HG03064 (cell line): ENCODE measurements around the gene KPNB1.

Source experiments
- ATAC-seq: cut with Tn5 transposase; IDR thresholded peaks from one replicate; pipeline ENCODE4 v1.9.1; 2021; ENCODE audit warnings: low read depth; ENCODE audit not compliant: unreplicated experiment

Gene KPNB1

DNA sequence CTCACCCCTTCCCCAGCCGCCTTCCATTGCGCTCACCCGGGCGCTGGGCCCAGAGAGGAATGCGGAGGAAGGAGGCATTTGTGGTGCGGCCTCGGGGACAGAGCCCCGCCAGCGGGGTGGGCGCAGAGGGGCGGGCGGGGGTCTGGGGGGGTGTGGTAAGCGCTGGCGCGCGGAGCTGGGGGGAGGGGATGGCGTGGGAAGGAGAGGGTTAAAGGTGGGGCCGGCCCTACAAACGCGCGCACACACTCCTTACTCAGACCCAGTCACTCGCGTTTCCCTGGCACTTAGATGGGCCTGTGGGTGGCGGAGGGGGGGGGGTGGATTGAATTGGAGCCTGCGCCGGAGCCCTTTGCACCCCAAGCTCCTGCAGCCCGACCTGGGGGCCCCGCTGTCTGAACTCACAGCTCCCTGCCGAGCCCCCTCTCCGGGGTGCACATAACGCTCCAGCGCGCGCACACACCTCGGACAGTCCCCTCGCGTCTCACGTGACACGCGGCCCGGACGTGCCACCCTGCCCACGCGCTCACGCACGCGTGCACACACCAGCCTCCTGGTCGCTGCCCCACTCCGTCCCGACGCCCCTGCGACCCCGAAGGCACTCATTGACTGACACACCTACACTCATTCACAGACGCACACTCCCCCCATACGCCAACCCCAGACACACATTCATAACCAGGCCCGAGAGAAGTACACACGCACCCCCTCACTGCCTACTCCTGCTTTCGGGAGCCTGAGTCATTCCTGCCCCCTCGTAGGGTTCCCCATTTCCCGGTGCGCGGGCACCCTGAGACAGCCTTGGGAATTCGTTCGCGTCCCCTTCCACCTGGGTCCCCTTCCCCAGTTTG is 45.1 kb downstream of the KPNB1 start:
- no peak for ATAC-seq

DNA sequence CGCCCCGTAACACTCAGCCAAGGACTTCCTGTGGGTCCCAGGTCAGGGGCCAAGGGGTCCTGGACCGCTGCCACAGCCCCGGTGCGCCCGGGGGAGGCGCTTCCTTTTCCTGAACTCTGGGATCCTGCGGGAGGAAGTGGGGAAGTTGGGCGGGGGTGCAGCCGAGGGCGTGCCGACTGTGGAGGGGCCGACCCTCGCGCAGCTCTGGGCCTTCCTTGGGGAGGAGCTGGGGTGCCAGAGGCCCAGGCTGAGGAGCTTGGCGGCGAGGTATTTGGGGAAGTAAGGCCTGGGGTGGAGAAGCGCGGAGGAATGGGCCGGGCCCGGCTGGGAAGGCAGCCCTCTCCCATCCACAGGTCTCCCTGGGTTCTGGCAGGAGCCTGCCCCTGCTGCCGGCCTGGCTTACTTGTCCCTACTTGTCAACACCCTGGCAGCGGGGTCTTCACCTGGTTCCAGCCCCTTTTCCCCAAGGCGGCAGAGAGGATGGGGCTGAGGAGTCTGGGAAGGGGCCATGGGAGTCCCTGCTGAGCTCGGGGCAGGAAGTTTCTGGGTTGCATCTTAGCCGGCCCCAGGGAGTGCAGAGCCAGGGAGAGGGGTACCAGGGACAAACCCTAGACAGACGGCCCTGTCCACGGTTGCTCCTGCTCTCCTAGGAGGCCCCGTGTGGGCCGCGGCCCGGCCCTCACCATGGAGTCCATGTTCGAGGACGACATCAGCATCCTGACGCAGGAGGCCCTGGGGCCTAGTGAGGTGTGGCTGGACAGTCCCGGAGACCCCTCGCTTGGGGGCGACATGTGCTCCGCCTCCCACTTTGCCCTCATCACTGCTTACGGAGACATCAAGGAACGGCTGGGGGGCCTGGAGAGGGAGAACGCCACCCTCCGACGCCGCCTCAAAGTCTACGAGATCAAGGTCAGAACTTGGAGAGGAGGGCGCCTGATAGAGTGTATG is 46.0 kb downstream of the KPNB1 start:
- ATAC-seq = no peak

- no peak for ATAC-seq
These were observed 47.3 kb downstream of the KPNB1 start for GRCh38 chr17:47696717-47697642.

GRCh38 chr17:47697906-47698711 is 48.4 kb downstream of the KPNB1 start:
- ATAC-seq = no peak

GRCh38 chr17:47698749-47699535 is 49.2 kb downstream of the KPNB1 start:
- ATAC-seq = no peak

DNA sequence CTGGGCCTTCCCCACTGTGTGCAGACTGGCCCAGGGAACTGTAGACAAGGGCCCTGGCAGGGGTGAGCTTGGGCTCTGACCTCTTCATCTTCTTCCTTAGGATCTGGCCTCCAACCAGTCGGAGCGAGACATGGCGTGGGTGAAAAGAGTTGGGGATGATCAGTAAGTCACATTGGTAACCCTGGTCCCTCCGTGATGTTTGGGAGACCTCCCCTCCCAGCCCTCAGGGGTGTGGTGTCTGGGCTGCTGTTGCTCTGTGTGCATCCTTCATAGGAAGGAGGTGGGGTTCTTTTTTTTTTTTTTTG is 49.8 kb downstream of the KPNB1 start:
- no peak for ATAC-seq

DNA sequence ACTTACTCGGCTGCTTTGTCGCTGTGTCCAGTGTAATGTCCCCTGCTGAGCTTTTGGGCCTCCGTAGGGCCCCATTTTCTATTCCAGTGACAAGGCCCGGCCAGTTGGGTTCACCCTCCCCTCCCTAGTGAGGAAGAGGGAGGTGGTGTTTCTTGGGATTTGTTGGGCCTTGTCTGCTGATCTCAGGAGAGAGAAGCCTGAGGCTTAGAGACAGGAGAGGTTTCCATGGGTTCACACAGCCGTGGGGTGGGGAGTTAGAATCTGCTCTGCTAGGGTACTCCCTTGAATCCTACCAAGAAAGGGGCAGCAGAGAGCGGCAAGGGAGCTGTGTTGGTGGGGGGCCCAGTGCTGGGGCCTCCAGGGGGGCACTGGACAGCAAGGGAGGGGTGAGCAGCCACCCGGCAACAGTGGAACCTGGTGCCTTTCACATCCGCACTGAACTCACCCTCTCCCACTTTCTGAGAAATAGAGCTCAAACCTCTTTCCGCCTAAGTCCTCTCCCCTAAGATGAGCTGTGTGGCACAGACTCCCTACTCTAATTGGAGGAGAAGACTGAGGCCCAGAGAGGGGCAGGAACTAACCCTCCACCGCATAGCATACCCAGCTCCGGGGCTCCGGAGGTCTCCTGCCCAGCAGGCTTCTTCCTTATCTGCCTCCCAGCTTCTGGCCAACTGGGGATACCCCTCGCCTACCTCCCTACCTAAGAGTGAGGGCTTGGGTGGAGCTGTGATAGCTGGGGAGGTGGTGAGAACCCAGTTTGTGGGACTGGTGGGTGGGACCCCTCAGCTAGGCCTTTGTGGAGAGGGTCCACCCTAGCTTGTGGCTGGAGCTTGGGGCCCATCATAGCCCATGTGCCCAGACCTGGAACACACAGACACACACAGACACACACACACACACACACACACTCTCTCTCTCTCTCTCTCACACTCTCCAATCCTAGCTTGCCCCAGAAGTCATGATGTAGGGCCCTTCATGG is 51.0 kb downstream of the KPNB1 start:
- ATAC-seq = no peak

GRCh38 chr17:47701608-47702007 is 51.9 kb downstream of the KPNB1 start:
- ATAC-seq = no peak

GRCh38 chr17:47702391-47702995 is 52.8 kb downstream of the KPNB1 start:
- no peak for ATAC-seq

GRCh38 chr17:47703191-47703591 is 53.5 kb downstream of the KPNB1 start:
- ATAC-seq = no peak

GRCh38 chr17:47703671-47704070 is 54.0 kb downstream of the KPNB1 start:
- ATAC-seq = no peak

GRCh38 chr17:47704116-47704515 is 54.4 kb downstream of the KPNB1 start:
- ATAC-seq = no peak

DNA sequence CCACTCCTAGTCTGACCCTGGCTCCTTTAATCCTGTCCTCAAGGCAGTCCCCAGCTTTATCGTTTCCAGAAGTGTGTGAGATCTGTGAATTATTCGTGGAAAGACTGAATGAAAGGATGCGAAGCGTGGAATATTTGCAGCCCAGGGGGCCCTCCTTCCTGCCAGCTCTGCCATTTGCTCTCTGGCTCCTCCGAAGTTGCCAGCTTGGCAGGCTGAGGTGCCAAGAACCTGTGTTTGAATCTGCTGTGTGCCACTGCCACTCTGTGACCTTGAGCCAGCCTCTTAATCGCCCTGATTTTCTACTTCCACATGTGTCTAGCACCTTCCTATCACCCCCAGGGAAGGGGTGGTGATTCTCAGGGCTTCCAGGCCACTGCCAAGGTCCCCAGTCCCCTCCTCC is 55.0 kb downstream of the KPNB1 start:
- no peak for ATAC-seq

DNA sequence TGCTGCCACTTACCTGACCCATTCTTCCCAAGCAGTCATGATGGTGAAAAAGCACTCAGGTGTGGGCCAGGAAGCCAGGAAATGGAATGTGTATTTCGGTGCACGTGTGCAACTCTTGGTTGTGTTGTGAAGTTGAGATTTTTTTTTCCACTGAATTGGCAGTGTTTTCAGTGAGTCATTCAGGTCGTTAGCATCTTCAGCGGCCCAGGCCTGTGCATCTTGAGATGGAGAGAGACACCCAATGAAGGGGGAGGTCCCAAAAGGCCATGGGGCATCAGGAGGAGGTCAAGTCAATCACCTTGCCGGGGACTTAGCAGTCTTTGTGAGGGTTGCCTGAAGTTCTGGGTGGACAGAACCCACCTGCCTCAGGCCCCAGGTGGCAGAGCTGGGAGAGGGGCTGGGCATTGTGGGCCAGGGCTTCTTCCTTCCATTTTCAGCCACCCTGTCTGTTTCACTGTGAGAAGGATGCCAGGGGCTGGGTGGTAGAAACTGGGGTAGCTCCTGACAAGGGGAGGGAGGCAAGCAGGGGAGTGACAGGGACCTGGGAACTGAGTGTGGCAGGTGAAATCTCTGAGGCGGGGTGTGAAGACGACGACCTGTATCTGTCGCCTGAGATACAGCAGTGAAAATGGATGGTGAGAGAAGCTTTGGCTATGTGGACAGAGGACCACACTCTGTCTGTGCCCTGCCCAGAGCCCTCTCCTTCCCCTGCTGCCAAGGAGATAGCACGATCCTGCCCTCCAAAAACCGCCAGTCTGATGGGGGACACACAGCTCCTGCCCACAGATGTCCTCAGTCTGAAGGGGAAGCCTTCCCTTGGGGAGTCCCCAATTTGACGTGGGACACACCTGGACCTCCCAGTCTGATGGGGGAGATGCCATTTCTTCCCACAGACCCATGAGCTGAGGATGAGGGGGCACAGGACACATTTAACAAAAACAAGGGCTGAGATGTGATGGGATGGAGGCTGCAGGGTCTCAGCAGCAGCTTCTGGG is 56.1 kb downstream of the KPNB1 start:
- ATAC-seq = no peak

DNA sequence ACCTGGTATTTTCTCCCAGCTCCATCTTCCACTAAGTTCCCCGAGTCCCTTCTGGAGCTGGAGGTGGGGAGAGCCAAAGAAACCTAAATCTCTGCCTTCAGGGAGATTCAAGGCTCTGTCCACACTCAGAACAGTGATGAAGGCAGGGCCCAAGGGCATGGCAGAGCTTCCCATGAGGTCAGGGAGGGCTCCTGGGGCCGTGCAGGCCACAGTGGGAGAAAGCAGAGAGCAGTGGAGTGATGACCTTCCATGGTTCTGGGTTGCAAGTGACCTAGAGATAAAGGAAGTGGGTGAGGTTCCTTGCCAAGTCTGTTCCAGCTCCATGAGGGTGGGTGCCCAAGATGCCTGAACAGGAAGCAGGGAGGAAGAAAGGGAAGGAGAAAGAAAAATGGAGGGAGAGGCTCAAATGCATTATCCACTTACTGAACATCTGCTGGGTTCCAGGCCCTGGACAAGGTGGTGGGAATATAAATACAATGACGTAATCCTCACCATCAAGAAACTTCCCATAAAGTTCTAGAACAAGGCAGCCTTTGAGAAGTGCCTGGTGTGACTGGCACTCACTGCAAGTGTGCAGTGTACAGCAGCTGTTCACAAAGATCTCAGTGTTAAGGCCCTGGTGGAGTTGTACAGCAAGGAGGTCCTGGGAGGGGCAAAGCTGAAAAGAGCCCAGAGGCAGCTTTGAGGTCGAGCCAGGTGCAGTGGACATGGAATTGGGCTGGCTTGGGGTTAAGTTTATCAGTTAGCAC is 57.5 kb downstream of the KPNB1 start:
- ATAC-seq = no peak

- no peak for ATAC-seq
These were observed 58.2 kb downstream of the KPNB1 start for GRCh38 chr17:47707884-47708283.
